Colon (tissue), 2 donors: ENCODE measurements around the gene ADPRHL1.

Source experiments
- FAIRE-seq: peaks from 2 replicates; lab custom pipeline; 2012; peaks lifted over from hg19 to GRCh38; lab: Jason Lieb, UNC
- donor health status: control.
- donor health status: control.

Gene ADPRHL1

GRCh38 chr13:113452942-113453901, at the start of gene ADPRHL1:
TSS of gene ADPRHL1 (minus strand) at chr13:113453488. CDS start at chr13:113453437, 51 bp downstream.
- no peak for FAIRE-seq

- FAIRE-seq = no peak
Measured at GRCh38 chr13:113502686-113503085, 49.4 kb upstream of the ADPRHL1 start.

- FAIRE-seq = no peak
Measured at GRCh38 chr13:113500530-113501265, 47.4 kb upstream of the ADPRHL1 start.

- no peak for FAIRE-seq
Measured at GRCh38 chr13:113499936-113500335, 46.6 kb upstream of the ADPRHL1 start.

GRCh38 chr13:113498905-113499304, 45.6 kb upstream of the ADPRHL1 start:
- FAIRE-seq = no peak

- FAIRE-seq = no peak
Measured at GRCh38 chr13:113497217-113497616, 43.9 kb upstream of the ADPRHL1 start.

GRCh38 chr13:113495494-113496210, 42.4 kb upstream of the ADPRHL1 start:
- no peak for FAIRE-seq

- peak; percentile 64 for FAIRE-seq
Measured at GRCh38 chr13:113493315-113493951, 40.1 kb upstream of the ADPRHL1 start.

GRCh38 chr13:113491982-113492381, 38.7 kb upstream of the ADPRHL1 start:
- FAIRE-seq = no peak

- no peak for FAIRE-seq
Measured at GRCh38 chr13:113491418-113491883, 38.2 kb upstream of the ADPRHL1 start.

GRCh38 chr13:113490496-113491417, 37.5 kb upstream of the ADPRHL1 start, which contains the start of gene DCUN1D2:
TSS of gene DCUN1D2 (minus strand) at chr13:113490711. CDS start at chr13:113490669, 42 bp downstream.
- no peak for FAIRE-seq

GRCh38 chr13:113489549-113490495, 36.5 kb upstream of the ADPRHL1 start:
- no peak for FAIRE-seq

- no peak for FAIRE-seq
Measured at GRCh38 chr13:113489171-113489548, 35.9 kb upstream of the ADPRHL1 start.

- no peak for FAIRE-seq
Measured at GRCh38 chr13:113488283-113488682, 35.0 kb upstream of the ADPRHL1 start.

- no peak for FAIRE-seq
Measured at GRCh38 chr13:113486698-113487097, 33.4 kb upstream of the ADPRHL1 start.

GRCh38 chr13:113485545-113485944, 32.3 kb upstream of the ADPRHL1 start:
- FAIRE-seq = no peak

- FAIRE-seq = no peak
Measured at GRCh38 chr13:113483504-113484293, 30.4 kb upstream of the ADPRHL1 start.

GRCh38 chr13:113483081-113483480, 29.8 kb upstream of the ADPRHL1 start:
- no peak for FAIRE-seq

GRCh38 chr13:113479179-113479578, 25.9 kb upstream of the ADPRHL1 start:
- FAIRE-seq = no peak
